NCI-H187 treated with DMSO at 0.1 percent for 48 hours (cell line): ENCODE data around the gene SLC35C1.
A peak's percentile ranks its signal among the peaks of the same experiment; 100 is the strongest.
"Not testable (repeated sequence)": the region's sequence is repeated elsewhere in the genome, so short reads cannot be mapped to it uniquely, and the experiment has no call there.

Source experiments
- DNase-seq: peaks from one replicate; lab custom pipeline; 2025; lab: John Stamatoyannopoulos, UW

SLC35C1 gene

DNA sequence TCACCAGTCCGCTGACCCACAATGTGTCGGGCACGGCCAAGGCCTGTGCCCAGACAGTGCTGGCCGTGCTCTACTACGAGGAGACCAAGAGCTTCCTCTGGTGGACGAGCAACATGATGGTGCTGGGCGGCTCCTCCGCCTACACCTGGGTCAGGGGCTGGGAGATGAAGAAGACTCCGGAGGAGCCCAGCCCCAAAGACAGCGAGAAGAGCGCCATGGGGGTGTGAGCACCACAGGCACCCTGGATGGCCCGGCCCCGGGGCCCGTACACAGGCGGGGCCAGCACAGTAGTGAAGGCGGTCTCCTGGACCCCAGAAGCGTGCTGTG is 6.1 kb downstream of the SLC35C1 start:
- no peak for DNase-seq

DNA sequence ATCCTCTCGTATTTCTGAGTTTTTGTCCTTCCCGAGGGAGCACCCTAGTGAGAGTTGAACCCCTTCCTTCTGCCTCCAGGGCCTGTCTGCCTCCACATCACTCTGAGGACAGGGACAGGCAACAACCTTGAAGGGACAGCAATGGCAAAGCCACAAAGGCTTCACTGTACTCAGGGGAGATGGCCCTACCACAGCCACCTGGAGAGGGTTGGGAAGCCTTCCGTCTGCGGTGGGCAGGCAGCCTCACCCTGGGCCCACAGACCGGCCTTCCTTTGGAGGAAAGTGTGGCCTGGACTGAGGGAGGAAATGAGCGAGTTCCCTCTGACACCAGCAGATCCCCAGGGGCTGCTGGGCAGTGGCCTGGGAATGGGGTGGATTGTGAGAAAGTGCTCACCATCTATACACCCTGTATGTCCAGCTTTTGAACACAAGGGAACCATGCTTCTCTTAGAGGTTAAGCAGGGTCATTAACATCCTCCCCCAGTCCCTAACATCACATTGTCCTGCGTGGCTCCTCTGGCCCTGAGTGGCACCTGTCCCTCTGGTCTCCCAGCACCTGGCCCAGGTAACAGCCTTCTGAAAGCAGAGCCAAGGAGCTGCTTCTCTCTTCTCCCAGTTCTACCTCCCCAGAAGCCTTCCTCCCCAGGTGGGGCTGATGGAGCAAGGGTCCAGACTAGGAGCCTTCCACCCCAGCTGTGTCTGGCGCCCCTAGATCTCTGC is 6.8 kb downstream of the SLC35C1 start:
- DNase-seq, result no peak

DNA sequence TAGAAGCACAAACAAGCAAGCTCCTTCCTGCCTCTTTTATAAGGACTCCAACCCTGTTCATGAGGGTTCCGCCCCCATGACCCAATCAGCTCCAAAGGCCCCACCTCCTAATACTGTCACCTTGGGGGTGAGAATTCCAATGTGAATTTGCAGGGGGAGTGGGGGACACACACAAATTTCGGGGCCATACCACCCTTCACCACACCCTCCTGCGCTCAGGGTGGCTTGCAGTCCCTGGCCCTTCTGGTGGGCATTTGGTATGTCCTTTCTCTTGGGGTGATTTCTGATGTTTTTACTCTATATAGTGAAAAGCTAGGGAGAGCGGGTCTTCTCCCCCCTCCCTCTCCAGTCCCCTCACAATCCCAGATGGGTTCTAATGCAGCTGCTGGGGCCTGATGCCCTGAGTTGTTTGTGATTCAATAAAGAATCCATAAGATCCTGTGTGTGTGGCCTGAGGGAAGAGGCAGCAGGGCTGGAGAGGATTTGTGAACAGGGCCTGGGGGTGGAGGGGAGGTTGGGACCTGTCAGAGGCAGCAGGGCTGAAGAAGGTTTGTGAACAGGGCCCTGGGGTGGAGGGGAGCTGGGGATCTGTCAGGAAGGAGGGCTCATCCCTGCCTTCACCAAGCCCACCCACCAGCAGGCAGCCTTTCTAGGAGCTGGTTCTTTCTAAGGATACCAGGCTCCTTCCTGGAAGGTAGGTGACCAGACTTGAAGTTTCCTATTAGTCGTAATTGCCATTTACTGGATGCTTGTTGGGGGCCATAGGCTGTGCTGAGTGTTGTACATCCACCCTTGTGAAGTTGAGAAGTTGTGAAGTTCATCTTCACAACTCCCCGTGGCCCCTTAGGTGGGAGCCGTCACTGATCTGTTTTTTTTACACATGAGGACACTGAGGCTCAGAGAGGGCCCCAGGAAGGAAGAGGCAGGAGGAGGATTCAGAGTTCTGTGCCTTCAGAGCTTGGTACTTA is 7.9 kb downstream of the SLC35C1 start:
- no peak for DNase-seq

GRCh38 chr11:45815747-45816146 is 10.8 kb downstream of the SLC35C1 start:
- no peak for DNase-seq

DNA sequence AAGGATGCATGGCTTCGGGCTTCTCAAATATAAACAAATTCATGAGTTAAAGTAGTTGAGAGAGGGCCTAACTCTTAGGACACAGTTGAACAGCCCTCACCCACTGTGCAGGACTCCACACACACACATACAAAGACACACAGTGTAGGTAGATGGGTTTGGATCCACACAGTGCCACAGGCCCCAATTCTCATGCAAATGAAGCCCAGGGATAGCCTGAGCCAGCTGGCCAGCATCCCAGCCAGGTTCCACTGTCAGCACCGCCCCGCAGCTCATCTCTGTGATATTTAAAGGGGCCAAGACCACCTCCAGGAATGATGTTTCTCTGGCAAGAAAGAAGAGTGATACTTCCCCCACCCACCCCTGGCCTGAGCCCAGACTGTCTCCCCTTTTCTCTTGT is 11.7 kb downstream of the SLC35C1 start:
- no peak for DNase-seq

GRCh38 chr11:45817191-45817590 is 12.2 kb downstream of the SLC35C1 start:
- DNase-seq, result no peak

GRCh38 chr11:45818961-45819605 is 14.1 kb downstream of the SLC35C1 start:
- no peak for DNase-seq

- no peak for DNase-seq
Measured at GRCh38 chr11:45820211-45820857, 15.4 kb downstream of the SLC35C1 start.

- DNase-seq, result not testable (repeated sequence)
Measured at GRCh38 chr11:45826492-45826891, 21.5 kb downstream of the SLC35C1 start.

DNA sequence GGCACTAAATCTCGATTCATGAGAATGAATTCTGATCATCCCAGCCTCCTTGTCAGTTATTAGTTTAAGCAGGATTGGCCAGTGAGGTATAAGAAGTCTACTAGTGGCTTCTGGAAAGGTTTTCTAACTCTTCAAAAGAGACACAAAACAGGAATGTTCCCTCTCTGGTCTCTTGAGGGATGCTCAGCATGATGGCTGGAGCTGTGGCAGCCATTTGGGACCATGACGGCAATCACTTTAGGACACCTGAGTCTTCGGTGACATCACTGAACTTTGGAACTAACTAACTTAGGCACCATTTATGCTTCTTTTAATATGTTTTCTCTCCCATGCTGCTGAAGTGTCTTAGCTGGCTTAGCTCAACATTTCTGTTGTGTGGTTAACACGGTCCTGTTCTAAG is 22.2 kb downstream of the SLC35C1 start:
- no peak for DNase-seq

- DNase-seq, result no peak
Measured at GRCh38 chr11:45828996-45829395, 24.0 kb downstream of the SLC35C1 start.

DNA sequence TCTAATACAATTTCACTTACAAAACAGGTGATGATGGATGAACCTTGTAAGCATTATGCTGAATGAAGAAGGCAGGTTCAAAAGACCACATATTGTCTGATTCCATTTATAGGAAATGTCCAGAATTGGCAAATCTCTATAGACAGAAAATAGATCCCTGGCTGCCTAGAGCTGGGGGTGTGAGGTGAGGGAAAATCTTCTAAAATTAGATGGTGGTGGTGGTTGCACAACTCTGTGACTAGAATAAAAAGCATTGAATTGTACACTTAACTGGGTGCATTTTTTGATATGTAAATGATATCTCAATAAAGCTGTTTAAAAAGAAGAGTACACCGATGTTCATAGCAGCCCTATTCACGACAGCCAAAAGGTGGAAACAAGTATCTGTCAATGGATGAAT is 25.6 kb downstream of the SLC35C1 start:
- DNase-seq, result no peak

DNA sequence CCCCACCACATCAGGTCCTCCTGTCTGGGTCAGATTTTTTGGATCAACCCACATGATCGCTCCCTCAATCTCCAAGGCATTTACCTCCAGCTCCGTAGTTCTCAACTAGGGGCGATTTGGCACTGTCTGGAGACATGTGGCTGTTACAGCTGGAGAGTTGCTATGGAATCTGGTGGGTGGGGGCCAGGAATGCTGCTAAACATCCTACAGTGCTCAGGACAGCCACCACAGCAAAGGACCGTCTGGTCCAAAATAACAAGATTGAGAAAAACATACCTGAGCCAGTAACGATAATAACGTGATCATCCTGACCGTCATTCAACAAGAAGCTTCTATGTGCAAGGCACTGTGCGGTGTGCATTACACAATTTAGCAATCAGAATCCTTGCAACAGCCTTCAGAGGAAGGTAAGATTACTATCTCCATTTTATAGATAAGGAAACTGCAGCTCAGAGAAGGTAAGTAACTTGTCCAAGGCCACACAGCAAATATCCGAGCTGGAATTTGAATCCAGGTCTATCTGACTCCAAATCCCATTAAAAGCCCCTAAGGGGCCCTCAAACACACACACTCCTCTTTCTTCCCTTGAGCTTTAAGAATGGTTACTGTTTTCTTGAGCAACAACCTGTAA is 28.0 kb downstream of the SLC35C1 start:
- no peak for DNase-seq

DNA sequence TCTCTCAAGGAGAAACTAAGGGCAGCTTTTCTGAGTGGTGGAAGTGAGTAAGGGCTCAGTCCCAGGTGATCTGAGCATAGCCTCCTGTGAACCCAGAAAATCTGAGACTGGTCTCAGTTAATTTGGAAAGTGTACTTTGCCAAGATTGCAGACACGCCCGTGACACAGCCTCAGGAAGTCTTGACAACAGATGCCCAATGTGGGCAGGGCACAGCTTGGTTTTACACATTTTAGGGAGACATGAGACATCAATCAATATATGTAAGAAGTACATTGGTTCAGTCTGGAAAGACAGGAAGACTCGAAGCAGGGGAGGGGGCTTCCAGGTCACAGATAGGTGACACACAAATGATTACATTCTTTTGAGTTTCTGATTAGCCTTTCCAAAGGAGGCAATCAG is 28.8 kb downstream of the SLC35C1 start:
- no peak for DNase-seq

GRCh38 chr11:45834298-45834756 is 29.4 kb downstream of the SLC35C1 start:
- DNase-seq, result no peak

DNA sequence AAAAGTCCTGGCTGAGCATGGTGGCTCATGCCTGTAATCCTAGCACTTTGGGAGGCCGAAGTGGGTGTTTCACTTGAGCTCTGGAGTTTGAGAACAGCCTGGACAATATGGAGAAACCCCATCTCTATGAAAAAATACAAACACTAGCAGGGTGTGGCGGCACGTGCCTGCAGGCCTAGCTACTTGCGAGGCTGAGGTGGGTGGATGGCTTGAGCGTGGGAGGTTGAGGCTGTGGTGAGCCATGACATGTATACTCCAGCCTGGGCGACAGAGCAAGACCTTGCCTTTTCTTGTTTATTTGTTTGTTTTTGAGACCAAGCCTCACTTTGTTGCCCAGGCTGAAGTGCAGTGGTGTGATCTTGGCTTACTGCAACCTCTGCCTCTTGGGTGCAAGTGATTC is 34.3 kb downstream of the SLC35C1 start:
- no peak for DNase-seq

GRCh38 chr11:45840251-45840650 is 35.3 kb downstream of the SLC35C1 start:
- not testable (repeated sequence) for DNase-seq

- DNase-seq, result peak; percentile 48
Measured at GRCh38 chr11:45843158-45843924, 38.4 kb downstream of the SLC35C1 start.

- DNase-seq, result no peak
Measured at GRCh38 chr11:45844822-45845578, 40.1 kb downstream of the SLC35C1 start.

GRCh38 chr11:45846174-45846675 is 41.3 kb downstream of the SLC35C1 start:
- no peak for DNase-seq
